HG03135 (cell line): Measurements from ENCODE around the gene SSU72.
"Not testable (repeated sequence)": the region's sequence is repeated elsewhere in the genome, so short reads cannot be mapped to it uniquely, and the experiment has no call there.

ENCODE experiments used
- ATAC-seq: cut with Tn5 transposase; IDR thresholded peaks from one replicate; pipeline ENCODE4 v1.9.1; 2021; ENCODE audit warnings: mild to moderate bottlenecking, moderate library complexity; ENCODE audit not compliant: unreplicated experiment

SSU72 gene

GRCh38 chr1:1529936-1530335 lies 44.7 kb downstream of the SSU72 start:
- no peak for ATAC-seq

- no peak for ATAC-seq
These were observed 45.3 kb downstream of the SSU72 start for GRCh38 chr1:1529321-1529720.

- no peak for ATAC-seq
These were observed 46.1 kb downstream of the SSU72 start for GRCh38 chr1:1528301-1529267.

- ATAC-seq, result no peak
These were observed 47.4 kb downstream of the SSU72 start for GRCh38 chr1:1527092-1527816.

GRCh38 chr1:1526476-1526875 lies 48.2 kb downstream of the SSU72 start:
- not testable (repeated sequence) for ATAC-seq

GRCh38 chr1:1524750-1525383 lies 49.8 kb downstream of the SSU72 start:
- ATAC-seq, result not testable (repeated sequence)

- ATAC-seq, result not testable (repeated sequence)
These were observed 51.0 kb downstream of the SSU72 start for GRCh38 chr1:1523651-1524050.

GRCh38 chr1:1523226-1523625 lies 51.4 kb downstream of the SSU72 start:
- ATAC-seq, result not testable (repeated sequence)

- ATAC-seq, result not testable (repeated sequence)
These were observed 52.1 kb downstream of the SSU72 start for GRCh38 chr1:1522536-1522935.

- no peak for ATAC-seq
These were observed 53.3 kb downstream of the SSU72 start for GRCh38 chr1:1521331-1521730.

GRCh38 chr1:1519805-1520505 lies 54.7 kb downstream of the SSU72 start:
- not testable (repeated sequence) for ATAC-seq

- ATAC-seq, result not testable (repeated sequence)
These were observed 56.0 kb downstream of the SSU72 start for GRCh38 chr1:1518621-1519007.

GRCh38 chr1:1517973-1518620 lies 56.6 kb downstream of the SSU72 start:
- ATAC-seq, result no peak

- not testable (repeated sequence) for ATAC-seq
These were observed 57.7 kb downstream of the SSU72 start for GRCh38 chr1:1516923-1517322.

GRCh38 chr1:1514376-1514775 lies 60.3 kb downstream of the SSU72 start:
- ATAC-seq, result not testable (repeated sequence)

GRCh38 chr1:1513675-1514074 lies 61.0 kb downstream of the SSU72 start:
- not testable (repeated sequence) for ATAC-seq

- ATAC-seq, result peak; percentile 6
These were observed 62.2 kb downstream of the SSU72 start for GRCh38 chr1:1512425-1512824.

- peak; percentile 88 for ATAC-seq
These were observed 63.0 kb downstream of the SSU72 start, which contains the start of gene ATAD3A for GRCh38 chr1:1511533-1512285. ATAD3A (plus strand) TSS chr1:1512162; CDS start chr1:1512269, 107 bp downstream.

GRCh38 chr1:1510912-1511532 lies 63.6 kb downstream of the SSU72 start:
- no peak for ATAC-seq
